Hindlimb muscle (tissue), 1 donor: ENCODE results near the gene FLVCR2. TPM values are rescaled to one million over a fixed set of nuclear protein-coding genes. Genes with fewer than 3 reads are reported as not detected.

Experiments used
- DNase-seq: peaks from one replicate; pipeline ENCODE4 v3.0.0-alpha.2; 2013
- polyA plus RNA-seq: library from polyadenylated mRNA; unstranded; fragments of 120-200 nt; gene quantifications from one replicate; pipeline ENCODE4 v1.2.1, GENCODE V29; 2013; ENCODE audit not compliant: insufficient read length

Gene FLVCR2, protein sequence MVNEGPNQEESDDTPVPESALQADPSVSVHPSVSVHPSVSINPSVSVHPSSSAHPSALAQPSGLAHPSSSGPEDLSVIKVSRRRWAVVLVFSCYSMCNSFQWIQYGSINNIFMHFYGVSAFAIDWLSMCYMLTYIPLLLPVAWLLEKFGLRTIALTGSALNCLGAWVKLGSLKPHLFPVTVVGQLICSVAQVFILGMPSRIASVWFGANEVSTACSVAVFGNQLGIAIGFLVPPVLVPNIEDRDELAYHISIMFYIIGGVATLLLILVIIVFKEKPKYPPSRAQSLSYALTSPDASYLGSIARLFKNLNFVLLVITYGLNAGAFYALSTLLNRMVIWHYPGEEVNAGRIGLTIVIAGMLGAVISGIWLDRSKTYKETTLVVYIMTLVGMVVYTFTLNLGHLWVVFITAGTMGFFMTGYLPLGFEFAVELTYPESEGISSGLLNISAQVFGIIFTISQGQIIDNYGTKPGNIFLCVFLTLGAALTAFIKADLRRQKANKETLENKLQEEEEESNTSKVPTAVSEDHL
- 15.1 TPM for polyA plus RNA-seq

DNA sequence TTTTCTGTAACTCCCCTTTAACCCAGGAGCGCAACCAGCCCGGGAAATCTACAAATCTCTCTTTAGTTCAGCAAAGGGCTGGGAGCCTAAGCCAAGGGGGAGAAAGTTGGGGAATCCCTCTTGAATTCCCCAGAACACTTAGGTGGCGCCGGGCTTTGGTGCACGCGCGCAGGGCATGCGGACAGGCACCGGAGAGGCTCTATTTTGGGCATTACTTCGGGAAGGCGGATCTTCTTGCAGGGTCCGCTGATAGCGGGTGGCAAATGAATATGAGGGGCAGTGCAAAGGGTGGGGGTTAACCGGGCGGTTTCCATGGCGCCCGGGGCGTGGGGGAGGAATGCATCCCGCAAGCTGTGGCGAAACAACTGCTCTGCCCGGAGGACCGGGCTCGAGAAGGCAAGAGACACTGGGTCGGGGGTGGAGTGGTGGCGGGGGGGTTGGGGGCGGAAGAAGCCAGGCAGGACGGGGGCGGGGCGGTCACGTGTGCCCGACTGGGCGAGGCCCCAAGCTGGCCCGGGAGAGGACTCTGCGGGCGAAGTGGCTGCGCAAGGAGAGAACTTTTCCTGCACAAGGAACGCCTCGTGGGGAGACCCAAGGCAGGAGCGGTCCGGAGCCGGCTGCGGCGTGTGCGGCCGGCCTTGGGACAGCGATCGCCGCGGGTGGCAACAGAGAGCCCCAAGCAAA, at the start of gene FLVCR2:
Gene FLVCR2 (plus strand): TSS at position 519 of the 684 bp plus-strand sequence. CDS start 353 bp downstream, outside the sequence.
- DNase-seq: peak; percentile 74

DNA sequence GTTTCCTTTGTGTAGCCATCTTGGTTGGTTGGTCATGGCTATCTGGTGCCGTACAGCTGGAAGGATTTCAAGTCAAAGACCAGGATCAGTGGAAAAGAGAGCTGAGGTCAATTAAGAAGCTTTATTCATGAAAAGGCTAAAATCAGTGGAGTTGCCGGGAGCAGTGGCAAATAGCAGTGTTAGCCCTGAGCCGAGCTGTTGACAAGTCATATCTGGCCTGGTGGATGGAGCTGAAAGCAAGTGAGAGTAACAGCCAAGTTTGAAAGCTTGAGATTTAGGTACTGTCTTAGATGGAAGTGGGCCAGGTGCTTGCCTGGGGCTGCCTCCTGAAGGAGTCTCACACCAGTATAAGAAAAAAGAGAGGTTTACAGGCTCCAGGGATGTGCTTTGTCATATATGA, 47.2 kb upstream of the FLVCR2 start:
- no peak for DNase-seq

DNA sequence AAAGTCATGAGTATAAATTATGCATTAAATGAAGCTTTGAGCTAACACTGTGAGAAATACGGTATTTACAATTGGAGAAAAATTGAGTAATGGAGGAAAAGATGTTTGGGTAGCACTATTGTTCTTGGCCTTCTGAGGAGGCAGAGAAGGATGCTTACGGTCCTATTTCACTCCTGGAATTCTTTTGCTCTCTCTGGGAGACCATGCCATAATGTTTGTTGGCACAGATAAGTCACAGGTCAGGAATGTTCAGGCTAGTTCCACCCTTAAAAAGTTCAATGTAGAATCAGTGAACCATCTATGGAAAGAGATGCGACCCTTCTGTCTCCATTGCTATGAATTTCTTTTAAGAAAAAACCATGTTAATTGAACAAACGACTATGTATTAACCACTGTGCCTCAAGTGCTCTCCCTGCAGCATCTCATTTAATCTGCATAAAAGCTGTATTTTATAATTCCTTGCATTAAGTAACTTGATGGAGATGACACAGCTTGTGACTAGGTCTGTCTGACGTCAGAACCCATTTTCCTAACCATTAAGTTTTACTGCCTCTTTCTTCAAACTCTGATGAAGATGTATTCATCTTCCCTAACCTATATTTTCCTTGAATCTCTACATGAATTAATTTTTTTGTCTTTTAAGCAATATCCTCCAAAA, 46.6 kb upstream of the FLVCR2 start:
- DNase-seq: no peak

DNA sequence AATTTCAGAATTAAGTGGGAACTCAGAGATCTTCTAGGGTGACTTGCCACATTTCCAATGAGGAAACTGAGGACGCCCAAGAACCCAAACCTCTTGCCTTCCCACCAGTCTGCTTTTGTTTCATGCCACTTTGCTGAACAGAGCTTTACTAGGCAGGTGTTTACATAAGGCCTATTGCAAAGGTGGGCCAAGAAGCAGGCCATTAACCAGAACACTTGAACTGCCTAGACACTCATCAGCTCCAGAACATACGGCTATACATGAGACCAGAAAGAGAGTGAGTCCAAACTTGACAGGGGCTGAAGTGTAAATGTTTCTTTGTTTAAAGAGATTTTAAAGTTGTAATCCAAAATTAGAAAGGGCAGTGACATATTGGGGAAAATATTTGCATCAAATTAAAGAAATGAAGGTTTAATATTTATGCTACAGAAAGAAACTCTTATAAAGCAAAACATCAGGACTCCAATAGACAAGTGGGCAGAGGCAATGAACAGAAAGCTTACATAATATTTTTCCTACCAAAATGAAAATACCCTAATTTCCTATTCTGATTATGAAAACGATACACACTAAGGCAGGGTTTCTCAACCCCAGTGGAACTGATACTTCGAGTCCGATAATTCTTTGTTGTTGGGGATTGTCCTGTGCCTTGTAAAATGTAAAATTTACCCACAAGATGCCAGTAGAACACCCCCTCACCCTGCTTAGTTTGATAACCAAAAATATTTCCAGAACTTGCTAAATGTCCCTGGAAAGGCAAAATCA, 44.4 kb upstream of the FLVCR2 start:
- DNase-seq: no peak

- DNase-seq: no peak
These were observed 43.1 kb upstream of the FLVCR2 start for GRCh38 chr14:75535164-75535898.

- DNase-seq: no peak
These were observed 41.3 kb upstream of the FLVCR2 start for GRCh38 chr14:75537071-75537470.

- no peak for DNase-seq
These were observed 39.3 kb upstream of the FLVCR2 start for GRCh38 chr14:75539162-75539560.

GRCh38 chr14:75539561-75540478, 38.6 kb upstream of the FLVCR2 start:
- DNase-seq: no peak

DNA sequence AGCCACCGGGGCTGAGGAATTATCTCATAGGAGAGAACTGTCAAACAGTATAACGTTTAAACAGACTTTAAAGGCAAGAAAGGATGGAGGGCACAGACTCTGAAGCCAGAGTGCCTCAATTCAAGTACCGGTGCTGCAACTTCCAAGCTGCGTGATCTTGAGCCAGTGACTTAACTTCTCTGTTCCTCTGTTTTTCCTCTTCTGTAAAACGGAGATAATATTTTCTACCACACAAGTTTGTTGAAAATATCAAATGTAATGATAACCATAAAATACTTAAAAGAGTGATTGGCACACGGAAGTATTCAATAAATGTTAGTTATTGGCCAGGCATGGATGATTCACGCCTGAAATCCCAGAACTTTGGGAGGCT, 38.0 kb upstream of the FLVCR2 start:
- no peak for DNase-seq

GRCh38 chr14:75542588-75543091, 35.8 kb upstream of the FLVCR2 start:
- peak; percentile 44 for DNase-seq

DNA sequence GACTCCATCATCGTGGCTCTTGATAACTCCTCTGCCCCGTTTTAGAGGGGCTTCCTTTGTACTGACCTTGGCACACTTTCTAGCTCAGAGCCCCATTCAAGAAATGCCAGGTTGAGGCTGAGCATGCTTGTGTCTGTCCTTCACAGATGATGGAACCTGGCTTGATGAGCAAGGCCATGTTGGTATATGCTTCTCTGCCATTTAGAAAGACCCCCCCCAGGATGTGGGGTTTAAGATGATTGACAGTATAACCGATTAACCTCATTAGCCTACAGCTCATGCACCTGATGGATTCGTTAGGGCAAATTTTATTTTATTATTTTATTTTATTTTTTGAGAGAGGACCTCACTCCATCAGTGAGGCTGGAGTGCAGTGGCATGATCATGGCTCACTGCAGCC, 35.2 kb upstream of the FLVCR2 start:
- DNase-seq: no peak

GRCh38 chr14:75543786-75544185, 34.6 kb upstream of the FLVCR2 start:
- DNase-seq: no peak

- no peak for DNase-seq
These were observed 32.5 kb upstream of the FLVCR2 start for GRCh38 chr14:75545907-75546306.

DNA sequence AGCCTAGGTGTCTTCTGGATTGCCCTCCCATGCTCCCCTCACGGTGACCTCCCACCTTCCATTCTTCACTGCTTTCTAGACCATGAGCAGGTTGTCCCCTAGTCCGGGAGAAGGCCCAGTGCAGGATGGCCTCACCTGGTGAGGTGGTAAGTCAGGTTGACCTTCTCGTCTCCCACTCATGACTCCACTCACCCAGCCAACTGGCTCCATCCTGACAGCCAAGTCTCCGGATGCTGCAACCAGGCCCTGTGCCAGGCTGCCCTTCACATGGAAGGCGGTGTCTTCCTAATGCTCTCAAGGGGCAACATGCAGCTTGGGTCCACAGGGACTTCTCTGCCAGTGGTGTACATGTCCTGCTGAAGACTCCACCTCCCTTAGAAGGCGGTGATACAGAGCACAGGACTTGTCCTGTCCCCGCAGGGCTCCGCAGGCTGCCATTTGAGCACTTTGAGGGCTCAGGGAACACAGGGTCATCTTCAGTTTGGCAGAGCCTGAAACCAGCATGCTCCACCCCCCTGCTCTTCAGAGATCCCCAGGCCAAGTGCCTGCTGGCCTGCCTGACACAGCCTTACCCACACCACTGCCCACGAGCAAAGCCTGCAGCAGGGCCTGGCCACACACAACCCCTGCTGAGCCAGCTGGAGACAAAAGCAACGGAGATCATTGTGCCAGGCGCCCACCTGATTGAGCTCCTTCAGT, 30.7 kb upstream of the FLVCR2 start:
- DNase-seq: no peak

GRCh38 chr14:75548544-75548943, 29.9 kb upstream of the FLVCR2 start:
- no peak for DNase-seq

DNA sequence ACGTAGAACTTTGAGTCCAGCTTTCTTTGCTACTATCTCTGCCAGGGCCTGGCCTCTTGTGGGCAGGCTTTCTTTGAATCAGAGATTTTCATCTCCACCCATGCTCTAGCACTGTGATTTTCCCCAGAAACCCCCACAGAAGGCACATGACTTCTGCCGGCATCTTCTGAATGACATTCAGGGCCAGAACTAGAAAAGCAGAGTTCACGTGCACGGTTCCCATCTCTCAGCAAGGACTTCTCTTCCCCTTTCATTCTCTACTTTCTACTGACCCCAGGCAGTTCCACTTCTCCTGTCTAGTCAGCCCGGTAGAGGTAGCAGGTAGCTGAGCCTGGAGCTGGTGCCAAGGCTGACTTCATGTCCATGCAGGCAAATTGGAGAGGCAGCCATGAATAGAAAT, 29.3 kb upstream of the FLVCR2 start:
- DNase-seq: peak; percentile 5

DNA sequence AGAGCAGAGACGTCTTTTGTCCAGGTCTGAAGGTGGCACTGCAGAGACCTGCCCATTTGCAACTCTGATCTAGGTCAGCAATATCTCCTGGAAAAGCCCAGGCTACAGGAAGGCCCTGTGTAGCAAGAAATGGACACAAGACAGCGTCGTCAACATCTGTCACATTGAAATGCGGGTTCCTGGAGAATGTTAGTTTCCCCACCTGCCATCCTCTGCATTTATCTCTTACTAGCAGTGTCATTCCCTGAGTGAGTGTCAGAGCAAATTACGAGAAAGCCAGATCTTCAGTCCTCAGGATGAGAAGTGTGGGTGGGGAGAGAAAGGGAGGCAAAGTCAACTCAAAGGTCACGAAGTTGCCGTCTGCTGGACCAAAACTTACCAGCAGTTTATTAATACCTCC, 27.4 kb upstream of the FLVCR2 start:
- DNase-seq: no peak

GRCh38 chr14:75553157-75553556, 25.3 kb upstream of the FLVCR2 start:
- DNase-seq: no peak

DNA sequence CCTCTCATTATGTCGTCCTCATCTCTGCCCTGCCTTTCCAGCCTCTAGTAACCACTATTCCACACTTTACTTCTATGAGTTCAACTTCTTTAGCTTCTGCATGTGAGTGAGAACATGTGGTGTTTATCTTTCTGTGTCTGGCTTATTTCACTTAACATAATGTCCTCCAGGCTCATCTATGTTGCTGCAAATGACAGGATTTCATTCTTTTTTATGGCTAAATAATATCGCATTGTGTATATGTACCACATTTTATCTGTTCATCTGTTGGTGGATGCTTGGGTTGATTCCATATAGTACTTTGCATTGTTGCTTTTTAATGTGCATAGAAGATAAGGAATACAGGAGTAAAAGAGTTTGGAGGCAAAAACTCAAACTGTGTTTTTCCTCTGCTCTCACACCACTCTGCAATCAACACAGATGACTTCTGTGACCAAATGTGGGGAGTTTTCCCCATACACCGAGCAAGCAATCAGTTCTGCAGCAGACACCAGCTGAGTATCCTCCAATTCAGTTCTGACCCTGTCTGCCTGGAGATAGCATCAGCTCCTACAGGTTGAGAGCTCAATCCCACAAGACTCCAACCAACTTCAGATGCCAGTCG, 24.6 kb upstream of the FLVCR2 start:
- DNase-seq: no peak
